Mesendoderm (in vitro differentiated cells): Measurements from ENCODE around the gene ASTN2.

ENCODE experiments used
- DNase-seq: peaks from one replicate; pipeline ENCODE4 v3.0.0; 2013
- H2AK5ac ChIP-seq: 2 replicates; pipeline ENCODE4 v1.6.1; 2013; ENCODE audit warnings: low read length, inconsistent platforms
- H2BK120ac ChIP-seq: 2 replicates; pipeline ENCODE4 v1.6.1; 2013; ENCODE audit warnings: low read depth, mild to moderate bottlenecking, low read length, moderate library complexity, mixed read lengths
- H2BK15ac ChIP-seq: replicated peaks from 2 replicates; pipeline ENCODE4 v1.6.1; 2013; ENCODE audit warnings: low read depth, mild to moderate bottlenecking, moderate library complexity
- H2BK5ac ChIP-seq: 2 replicates; pipeline ENCODE4 v1.6.1; 2013; ENCODE audit warnings: low read length, inconsistent platforms
- H3K18ac ChIP-seq: 2 replicates; pipeline ENCODE4 v1.6.1; 2013; ENCODE audit warnings: mild to moderate bottlenecking, low read length, mixed read lengths
- H3K23ac ChIP-seq: one replicate; pipeline ENCODE4 v1.6.1; 2013; ENCODE audit warnings: low read length
- H3K27ac ChIP-seq: 2 replicates; pipeline ENCODE4 v1.5.1; 2013; ENCODE audit warnings: low read depth, mild to moderate bottlenecking, inconsistent platforms, low read length, moderate library complexity
- H3K27me3 ChIP-seq: 2 replicates; pipeline ENCODE4 v1.6.1; 2013; ENCODE audit warnings: low read length, control low read depth, mild to moderate bottlenecking, inconsistent platforms; ENCODE audit not compliant: insufficient read depth, poor library complexity
- H3K36me3 ChIP-seq: 2 replicates; pipeline ENCODE4 v1.6.1; 2013; ENCODE audit warnings: low read length, inconsistent platforms; ENCODE audit not compliant: control insufficient read depth, insufficient read depth
- H3K4ac ChIP-seq: one replicate; pipeline ENCODE4 v1.6.1; 2013; ENCODE audit warnings: low read depth, mild to moderate bottlenecking, low read length, moderate library complexity
- H3K4me1 ChIP-seq: 2 replicates; pipeline ENCODE4 v1.6.1; 2013; ENCODE audit warnings: low read depth, low read length, inconsistent platforms; ENCODE audit not compliant: control insufficient read depth
- H3K4me2 ChIP-seq: 2 replicates; pipeline ENCODE4 v1.6.1; 2013; ENCODE audit warnings: low read length
- H3K4me3 ChIP-seq: 2 replicates; pipeline ENCODE4 v1.5.1; 2013; ENCODE audit warnings: mild to moderate bottlenecking, low read length
- H3K56ac ChIP-seq: one replicate; pipeline ENCODE4 v1.6.1; 2013; ENCODE audit warnings: low read length
- H3K79me1 ChIP-seq: 2 replicates; pipeline ENCODE4 v1.6.1; 2013; ENCODE audit warnings: low read length, inconsistent platforms
- H3K79me2 ChIP-seq: 2 replicates; pipeline ENCODE4 v1.6.1; 2013; ENCODE audit warnings: mild to moderate bottlenecking, low read length; ENCODE audit not compliant: control insufficient read depth, insufficient read depth
- H3K9ac ChIP-seq: 2 replicates; pipeline ENCODE4 v1.6.1; 2013; ENCODE audit warnings: low read length, inconsistent platforms
- H4K5ac ChIP-seq: one replicate; pipeline ENCODE4 v1.6.1; 2013; ENCODE audit warnings: low read length
- H4K8ac ChIP-seq: one replicate; pipeline ENCODE4 v1.6.1; 2013; ENCODE audit warnings: low read depth, mild to moderate bottlenecking, control low read depth, low read length, moderate library complexity
- WGBS: extraction: QIAGEN DNeasy Blood & Tissue Kit; methylation state at CpG from one replicate; pipeline ENCODE4 v1.1.7; 2013; ENCODE audit warnings: low lambda C conversion rate, missing lambda C conversion rate; ENCODE audit not compliant: insufficient coverage; ENCODE audit errors: extremely low coverage; 5-methylcytosine and 5-hydroxymethylcytosine counted together

Gene ASTN2

GRCh38 chr9:117413346-117414219, 1.3 kb downstream of the ASTN2 start:
- H4K8ac ChIP-seq: no peak overlapping the region
- peak overlapping the region; percentile 66 for H3K9ac ChIP-seq
- no peak overlapping the region for H2BK120ac ChIP-seq
- H2AK5ac ChIP-seq: no peak overlapping the region
- H3K56ac ChIP-seq: peak overlapping the region; percentile 57
- no peak overlapping the region for H3K4ac ChIP-seq
- no peak overlapping the region for H4K5ac ChIP-seq
- no peaks in the 10 kb centered on the region for H3K36me3 ChIP-seq
- H2BK5ac ChIP-seq: no peak overlapping the region
- peak overlapping the region; percentile 36 for H3K4me3 ChIP-seq
- no peak overlapping the region for H3K23ac ChIP-seq
- H3K4me2 ChIP-seq: peak overlapping the region; percentile 73
- peaks cover 35% of the 10 kb centered on the region for H3K27me3 ChIP-seq
- no CpG with 5 or more reads among the region's 51 CpGs for WGBS
- no peak overlapping the region for H3K27ac ChIP-seq
- H3K18ac ChIP-seq: no peak overlapping the region
- peaks cover 2% of the 10 kb centered on the region for H3K4me1 ChIP-seq
- no peaks in the 10 kb centered on the region for H3K79me2 ChIP-seq
- peak; percentile 67 for DNase-seq
- no peaks in the 10 kb centered on the region for H3K79me1 ChIP-seq
- H2BK15ac ChIP-seq: no peak overlapping the region

- WGBS: no CpG with 5 or more reads among the region's 24 CpGs
- peaks cover 31% of the 10 kb centered on the region for H3K27me3 ChIP-seq
Measured at GRCh38 chr9:117412841-117413240, 2.0 kb downstream of the ASTN2 start.

DNA sequence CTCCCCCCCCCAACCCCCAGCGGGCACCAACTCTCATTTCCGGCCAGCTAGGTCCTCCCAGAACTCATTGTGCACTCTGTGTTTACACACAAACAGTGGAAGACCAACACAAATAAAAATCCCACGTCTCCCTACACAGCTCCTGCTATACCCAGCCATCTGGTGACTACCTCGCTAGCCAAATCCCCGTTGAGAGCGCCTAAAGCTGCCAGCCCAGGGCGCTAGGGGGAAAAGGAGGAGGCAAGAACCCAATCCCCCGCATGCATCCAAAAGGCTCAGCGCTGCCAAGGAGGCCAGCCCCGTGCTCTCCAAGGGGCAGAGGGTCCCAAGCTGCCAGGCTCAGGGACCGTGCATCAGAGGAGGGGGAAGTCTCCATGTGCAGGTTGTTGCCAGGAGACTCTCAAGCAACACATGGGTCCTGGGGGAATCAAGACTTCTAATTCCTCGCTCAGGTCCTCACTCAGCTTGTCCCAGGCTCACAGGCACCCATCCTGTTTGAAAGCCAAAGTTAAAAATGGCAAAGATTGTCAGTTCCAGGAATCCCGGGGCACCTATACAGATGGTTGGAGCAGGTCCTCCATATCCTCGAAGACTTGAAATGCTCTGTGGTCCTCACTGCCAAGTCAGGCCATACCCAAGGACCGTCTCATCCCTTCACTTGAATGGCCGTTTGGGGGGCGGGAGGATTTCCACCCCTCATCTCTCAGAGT, 2.7 kb downstream of the ASTN2 start:
- H3K4ac ChIP-seq: no peak overlapping the region
- H2BK15ac ChIP-seq: no peak overlapping the region
- no peak overlapping the region for H3K56ac ChIP-seq
- no peak overlapping the region for H4K5ac ChIP-seq
- peaks cover 2% of the 10 kb centered on the region for H3K4me1 ChIP-seq
- no peaks in the 10 kb centered on the region for H3K79me1 ChIP-seq
- no peak overlapping the region for H2BK5ac ChIP-seq
- H3K79me2 ChIP-seq: no peaks in the 10 kb centered on the region
- H3K27me3 ChIP-seq: peaks cover 24% of the 10 kb centered on the region
- H3K36me3 ChIP-seq: no peaks in the 10 kb centered on the region
- H4K8ac ChIP-seq: no peak overlapping the region
- no peak overlapping the region for H3K27ac ChIP-seq
- H3K18ac ChIP-seq: no peak overlapping the region
- peak; percentile 35 for DNase-seq
- H2AK5ac ChIP-seq: no peak overlapping the region
- H3K4me3 ChIP-seq: no peak overlapping the region
- no peak overlapping the region for H3K4me2 ChIP-seq
- no peak overlapping the region for H3K9ac ChIP-seq
- WGBS: no CpG with 5 or more reads among the region's 17 CpGs
- peak overlapping the region; percentile 45 for H3K23ac ChIP-seq
- no peak overlapping the region for H2BK120ac ChIP-seq

More at GRCh38 chr9:117412841-117413240, 2.0 kb downstream of the ASTN2 start:
- Histone ChIP-seq H3K79me1 (no peaks in the 10 kb centered on the region), H3K36me3 (no peaks in the 10 kb centered on the region), H3K4ac (no peak overlapping the region), H2BK120ac (no peak overlapping the region), H3K18ac (no peak overlapping the region), H4K8ac (no peak overlapping the region), H3K4me2 (peak overlapping the region; percentile 73), H3K79me2 (no peaks in the 10 kb centered on the region), H3K9ac (peak overlapping the region; percentile 46), H3K4me1 (peaks cover 2% of the 10 kb centered on the region), H2BK5ac (no peak overlapping the region), H3K23ac (no peak overlapping the region), H3K27ac (no peak overlapping the region), H3K56ac (peak overlapping the region; percentile 49), H2AK5ac (no peak overlapping the region), H3K4me3 (peak overlapping the region; percentile 6), H2BK15ac (no peak overlapping the region), H4K5ac (no peak overlapping the region)
- DNase-seq: peak; percentile 5

- peaks cover 2% of the 10 kb centered on the region for H3K4me1 ChIP-seq
Measured at GRCh38 chr9:117411547-117411946, 3.3 kb downstream of the ASTN2 start.

DNA sequence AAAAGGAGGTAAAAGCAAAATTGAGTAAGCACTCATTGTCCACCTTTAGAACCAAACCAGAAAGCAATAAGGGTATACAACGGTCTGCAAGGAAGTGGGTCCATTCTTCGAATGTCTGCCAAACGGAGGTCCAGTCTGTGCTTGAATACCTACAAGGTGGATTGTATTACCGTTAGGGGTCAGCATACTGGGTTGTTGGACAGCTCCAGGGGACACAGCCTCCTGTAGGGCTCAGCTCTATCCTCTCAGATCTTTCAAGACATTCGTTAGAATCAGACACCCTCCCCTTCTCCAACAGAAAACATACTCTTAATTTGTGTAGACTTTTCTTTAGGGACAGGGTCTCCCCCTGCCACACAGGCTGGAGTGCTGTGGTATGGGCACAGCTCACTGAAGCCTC, 5.5 kb downstream of the ASTN2 start:
- Histone ChIP-seq H3K4ac (no peak overlapping the region), H3K4me2 (no peak overlapping the region), H4K5ac (no peak overlapping the region), H4K8ac (no peak overlapping the region), H2BK120ac (no peak overlapping the region), H3K36me3 (no peaks in the 10 kb centered on the region), H3K56ac (no peak overlapping the region), H2AK5ac (no peak overlapping the region), H3K4me1 (no peaks in the 10 kb centered on the region), H3K27me3 (peaks cover 12% of the 10 kb centered on the region), H3K18ac (no peak overlapping the region), H3K23ac (no peak overlapping the region), H3K27ac (no peak overlapping the region), H2BK5ac (no peak overlapping the region), H3K9ac (no peak overlapping the region), H3K4me3 (no peak overlapping the region), H2BK15ac (no peak overlapping the region), H3K79me2 (no peaks in the 10 kb centered on the region), H3K79me1 (no peaks in the 10 kb centered on the region)
- peak; percentile 41 for DNase-seq
- no CpG with 5 or more reads among the region's 5 CpGs for WGBS

More at GRCh38 chr9:117411547-117411946, 3.3 kb downstream of the ASTN2 start:
- Histone ChIP-seq H2AK5ac (no peak overlapping the region), H2BK120ac (no peak overlapping the region), H3K27me3 (peaks cover 18% of the 10 kb centered on the region), H3K9ac (no peak overlapping the region), H3K36me3 (no peaks in the 10 kb centered on the region), H3K79me2 (no peaks in the 10 kb centered on the region), H3K56ac (no peak overlapping the region), H2BK5ac (no peak overlapping the region), H3K27ac (no peak overlapping the region), H3K79me1 (no peaks in the 10 kb centered on the region), H4K8ac (no peak overlapping the region), H4K5ac (no peak overlapping the region), H3K4me3 (no peak overlapping the region), H2BK15ac (no peak overlapping the region), H3K4me2 (no peak overlapping the region), H3K18ac (no peak overlapping the region), H3K4ac (no peak overlapping the region), H3K23ac (no peak overlapping the region)
- peak; percentile 86 for DNase-seq
- no CpG with 5 or more reads among the region's 4 CpGs for WGBS
